ENCODE measurements around the gene SYK. TPM values are rescaled to one million over a fixed set of nuclear protein-coding genes. Genes with fewer than 3 reads are reported as not detected.

The SYK gene
- total RNA-seq, 1 donor from 2014 or later, result 13.0 TPM

GRCh38 chr9:90946982-90947381, 145.4 kb downstream of the SYK start:
- no peak for DNase-seq (ENCODE audit: extremely low spot score, unreplicated experiment)
- H3K36me3 Mint-ChIP-seq, result no peaks in the 10 kb centered on the region
- TF ChIP-seq CTCF (conservative IDR thresholded peaks at IDR 0.05), result no peak
- peak overlapping the region; percentile 58 for H3K4me3 Mint-ChIP-seq
- H3K27me3 Mint-ChIP-seq, result no peaks in the 10 kb centered on the region
- H3K27ac Mint-ChIP-seq, result peak overlapping the region; percentile 84
- H3K4me1 Mint-ChIP-seq (ENCODE audit: unreplicated experiment), result peaks cover 20% of the 10 kb centered on the region
- H3K9me3 Mint-ChIP-seq, result no peaks in the 10 kb centered on the region

Other genes starting within 250 kb of the SYK start
- gene DIRAS2, start 159.0 kb upstream of the SYK start, total RNA-seq (ENCODE audit: low replicate concordance), result 2.0 and 5.2 TPM in 2 replicates

Measured in type B pancreatic cell (in vitro differentiated cells).